Liver (tissue), 9 donors: ENCODE results near the gene YLPM1. TPM values are rescaled to one million over a fixed set of nuclear protein-coding genes. Genes with fewer than 3 reads are reported as not detected.

Source experiments
- DNase-seq: peaks from one replicate; pipeline ENCODE4 v3.0.0-alpha.2; 2017; ENCODE audit warnings: low spot score
- H3K27ac ChIP-seq, 2 donors: one replicate each; pipeline ENCODE4 v1.7.0; 2013; ENCODE audit warnings: inconsistent platforms in 2 of 2, low read length in 2 of 2, control low read depth in 1 of 2, low read depth in 1 of 2, mild to moderate bottlenecking in 1 of 2
- H3K27me3 ChIP-seq, 4 donors: one replicate each; pipeline versions ENCODE4 v1.6.1 to v1.7.0; 2013; ENCODE audit warnings: low read length in 3 of 4, inconsistent platforms in 1 of 4, mild to moderate bottlenecking in 1 of 4, moderate library complexity in 1 of 4; ENCODE audit not compliant: control insufficient read depth in 4 of 4, insufficient read depth in 4 of 4
- H3K36me3 ChIP-seq, 4 donors: one replicate each; pipeline versions ENCODE4 v1.6.1 to v1.7.0; 2013; ENCODE audit warnings: low read length in 3 of 4, mild to moderate bottlenecking in 3 of 4, low read depth in 1 of 4, moderate library complexity in 1 of 4; ENCODE audit not compliant: control insufficient read depth in 4 of 4, insufficient read depth in 3 of 4
- H3K4me1 ChIP-seq, 4 donors: one replicate each; pipeline versions ENCODE4 v1.6.1 to v1.7.0; 2013; ENCODE audit warnings: low read length in 3 of 4, mild to moderate bottlenecking in 3 of 4, moderate library complexity in 1 of 4; ENCODE audit not compliant: control insufficient read depth in 4 of 4, insufficient read depth in 4 of 4
- H3K4me3 ChIP-seq, 3 donors: one replicate each; pipeline versions ENCODE4 v1.6.1 to v1.7.0; 2013; ENCODE audit warnings: low read length in 3 of 3, control low read depth in 1 of 3, low read depth in 1 of 3, mild to moderate bottlenecking in 1 of 3
- H3K9ac ChIP-seq, 2 donors: one replicate each; pipeline ENCODE4 v1.7.0; 2013; ENCODE audit warnings: low read length in 2 of 2, mild to moderate bottlenecking in 2 of 2, moderate library complexity in 2 of 2, control low read depth in 1 of 2, low read depth in 1 of 2
- H3K9me3 ChIP-seq, 4 donors: one replicate each; pipeline versions ENCODE4 v1.6.1 to v1.7.0; 2013; ENCODE audit warnings: low read length in 3 of 4; ENCODE audit not compliant: control insufficient read depth in 4 of 4
- EGR1 ChIP-seq, 2 donors: IDR thresholded peaks; 2 replicates each; pipeline ENCODE4 v1.6.1; 2016 to 2018; ENCODE audit warnings: antibody characterized with exemption in 2 of 2, low read depth in 2 of 2
- FOXA1 ChIP-seq: IDR thresholded peaks from 2 replicates; pipeline ENCODE4 v1.6.1; 2016; ENCODE audit warnings: antibody characterized with exemption
- FOXA2 ChIP-seq: IDR thresholded peaks from 2 replicates; pipeline ENCODE4 v1.6.1; 2016; ENCODE audit warnings: antibody characterized with exemption
- GABPA ChIP-seq, 2 donors: IDR thresholded peaks in 1 of 2; conservative IDR thresholded peaks in 1 of 2; 2 replicates each; pipeline ENCODE4 v1.6.1; 2016; ENCODE audit warnings: antibody characterized with exemption in 2 of 2, mild to moderate bottlenecking in 1 of 2, moderate library complexity in 1 of 2
- HNF4A ChIP-seq, 2 donors: conservative IDR thresholded peaks; 2 replicates each; pipeline ENCODE4 v1.6.1; 2016; ENCODE audit warnings: antibody characterized with exemption in 2 of 2, mild to moderate bottlenecking in 2 of 2
- HNF4G ChIP-seq: IDR thresholded peaks from 2 replicates; pipeline ENCODE4 v1.6.1; 2016; ENCODE audit warnings: antibody characterized with exemption
- JUND ChIP-seq, 2 donors: IDR thresholded peaks; 2 replicates each; pipeline ENCODE4 v1.6.1; 2016; ENCODE audit warnings: antibody characterized with exemption in 2 of 2
- NR2F2 ChIP-seq: IDR thresholded peaks from 2 replicates; pipeline ENCODE4 v1.6.1; 2016; ENCODE audit warnings: antibody characterized with exemption
- RAD21 ChIP-seq, 2 donors: IDR thresholded peaks; 2 replicates each; pipeline ENCODE4 v1.6.1; 2016; ENCODE audit warnings: antibody characterized with exemption in 2 of 2, mild to moderate bottlenecking in 2 of 2
- RXRA ChIP-seq, 2 donors: IDR thresholded peaks; 2 replicates each; pipeline ENCODE4 v1.6.1; 2017 to 2018; ENCODE audit warnings: antibody characterized with exemption in 2 of 2, mild to moderate bottlenecking in 1 of 2
- SP1 ChIP-seq: IDR thresholded peaks from 2 replicates; pipeline ENCODE4 v1.6.1; 2018; ENCODE audit warnings: antibody characterized with exemption, mild to moderate bottlenecking
- TAF1 ChIP-seq: conservative IDR thresholded peaks from 2 replicates; pipeline ENCODE4 v1.6.1; 2016; ENCODE audit warnings: antibody characterized with exemption, mild to moderate bottlenecking
- YY1 ChIP-seq: IDR thresholded peaks from 2 replicates; pipeline ENCODE4 v1.6.1; 2016; ENCODE audit warnings: antibody characterized with exemption, mild to moderate bottlenecking
- WGBS: extraction: QIAGEN DNeasy Blood & Tissue Kit; methylation state at CpG from one replicate; pipeline ENCODE4 v1.1.7; 2013; 5-methylcytosine and 5-hydroxymethylcytosine counted together
- polyA plus RNA-seq, 2 donors: library from polyadenylated mRNA; stranded (reverse) in 1 of 2; unstranded in 1 of 2; fragments of 200-250 nt in 1 of 2; fragments of >200 nt in 1 of 2; fragmentation: Nextera tagmentation in 1 of 2; extraction: Ambion mirVana in 1 of 2; gene quantifications; one replicate each; pipeline versions ENCODE4 v1.2.1 to v1.2.3, GENCODE V29; 2013 to 2015
- total RNA-seq, 2 donors: library from RNA; depleted of rRNA; stranded (reverse); fragments of >200 nt; gene quantifications; one replicate each; pipeline ENCODE4 v1.2.3, GENCODE V29; 2014
- TF ChIP-seq, protein P1 (sequence below): IDR thresholded peaks from 2 replicates; pipeline ENCODE4 v1.6.1; 2016; ENCODE audit warnings: antibody characterized with exemption
- TF ChIP-seq, protein P2 (sequence below): IDR thresholded peaks from 2 replicates; pipeline ENCODE4 v1.6.1; 2016; ENCODE audit warnings: antibody characterized with exemption, mild to moderate bottlenecking
- TF ChIP-seq, protein P3 (sequence below): IDR thresholded peaks from 2 replicates; pipeline ENCODE4 v1.6.1; 2016; ENCODE audit warnings: antibody characterized with exemption
- TF ChIP-seq, protein P4 (sequence below): fragments of 150-350 bp; IDR thresholded peaks from 2 replicates; pipeline ENCODE4 v1.5.1; 2017; ENCODE audit warnings: improper control_type of control experiment, low read depth, low read length; ENCODE audit not compliant: missing input control
- TF ChIP-seq, protein P5 (sequence below): IDR thresholded peaks from 2 replicates; pipeline ENCODE4 v1.6.1; 2016; ENCODE audit warnings: antibody characterized with exemption
- donor health status: healthy.
- donor health status: healthy.
- donor health status: healthy.
- donor health status: healthy.
- donor health status: healthy.

YLPM1 gene
- total and polyA plus RNA-seq, 4 donors, result 5.9 to 27.3 (median 13.2) TPM

DNA sequence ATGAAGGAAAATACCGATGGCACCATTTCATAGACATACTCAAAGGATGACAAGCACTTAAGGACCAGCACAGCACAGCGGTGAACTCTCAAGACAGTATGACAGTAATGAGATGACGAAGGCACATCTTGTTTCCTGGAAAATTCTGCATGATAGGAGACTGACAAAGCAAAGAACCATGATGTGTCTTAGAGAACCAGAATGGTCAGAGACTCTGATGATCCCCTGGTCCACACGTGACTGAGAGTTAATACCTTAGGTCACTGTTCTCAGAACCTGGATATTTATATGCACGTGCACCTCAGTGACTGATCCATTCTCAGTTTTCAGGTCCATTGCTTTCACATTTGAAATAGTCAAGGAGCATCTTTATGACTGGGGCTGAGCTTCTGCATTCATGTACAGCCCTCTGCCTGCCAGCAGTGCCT, 77.5 kb downstream of the YLPM1 start:
- H3K27ac ChIP-seq, result no peak overlapping the region
- DNase-seq, result no peak
- peaks cover 0 to 3% (median under 1%) of the 10 kb centered on the region in 4 donors for H3K36me3 ChIP-seq
- WGBS, result 91% methylated on average over 5 of the region's 5 CpGs
- H3K9me3 ChIP-seq, result no peaks in the 10 kb centered on the region
- H3K4me1 ChIP-seq, result no peaks in the 10 kb centered on the region
- no peak overlapping the region for H3K9ac ChIP-seq
- H3K27me3 ChIP-seq, result no peaks in the 10 kb centered on the region
- H3K4me3 ChIP-seq, result no peak overlapping the region
- TF ChIP-seq, protein P1, sequence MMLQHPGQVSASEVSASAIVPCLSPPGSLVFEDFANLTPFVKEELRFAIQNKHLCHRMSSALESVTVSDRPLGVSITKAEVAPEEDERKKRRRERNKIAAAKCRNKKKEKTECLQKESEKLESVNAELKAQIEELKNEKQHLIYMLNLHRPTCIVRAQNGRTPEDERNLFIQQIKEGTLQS, result no peak
- TF ChIP-seq HNF4G (no peak), FOXA2 (no peak), EGR1 (IDR thresholded peaks at IDR 0.05; ENCODE audit: low read depth in 2 of 2) (no peak), JUND (IDR thresholded peaks at IDR 0.05) (no peak)
- TF ChIP-seq, protein P2, sequence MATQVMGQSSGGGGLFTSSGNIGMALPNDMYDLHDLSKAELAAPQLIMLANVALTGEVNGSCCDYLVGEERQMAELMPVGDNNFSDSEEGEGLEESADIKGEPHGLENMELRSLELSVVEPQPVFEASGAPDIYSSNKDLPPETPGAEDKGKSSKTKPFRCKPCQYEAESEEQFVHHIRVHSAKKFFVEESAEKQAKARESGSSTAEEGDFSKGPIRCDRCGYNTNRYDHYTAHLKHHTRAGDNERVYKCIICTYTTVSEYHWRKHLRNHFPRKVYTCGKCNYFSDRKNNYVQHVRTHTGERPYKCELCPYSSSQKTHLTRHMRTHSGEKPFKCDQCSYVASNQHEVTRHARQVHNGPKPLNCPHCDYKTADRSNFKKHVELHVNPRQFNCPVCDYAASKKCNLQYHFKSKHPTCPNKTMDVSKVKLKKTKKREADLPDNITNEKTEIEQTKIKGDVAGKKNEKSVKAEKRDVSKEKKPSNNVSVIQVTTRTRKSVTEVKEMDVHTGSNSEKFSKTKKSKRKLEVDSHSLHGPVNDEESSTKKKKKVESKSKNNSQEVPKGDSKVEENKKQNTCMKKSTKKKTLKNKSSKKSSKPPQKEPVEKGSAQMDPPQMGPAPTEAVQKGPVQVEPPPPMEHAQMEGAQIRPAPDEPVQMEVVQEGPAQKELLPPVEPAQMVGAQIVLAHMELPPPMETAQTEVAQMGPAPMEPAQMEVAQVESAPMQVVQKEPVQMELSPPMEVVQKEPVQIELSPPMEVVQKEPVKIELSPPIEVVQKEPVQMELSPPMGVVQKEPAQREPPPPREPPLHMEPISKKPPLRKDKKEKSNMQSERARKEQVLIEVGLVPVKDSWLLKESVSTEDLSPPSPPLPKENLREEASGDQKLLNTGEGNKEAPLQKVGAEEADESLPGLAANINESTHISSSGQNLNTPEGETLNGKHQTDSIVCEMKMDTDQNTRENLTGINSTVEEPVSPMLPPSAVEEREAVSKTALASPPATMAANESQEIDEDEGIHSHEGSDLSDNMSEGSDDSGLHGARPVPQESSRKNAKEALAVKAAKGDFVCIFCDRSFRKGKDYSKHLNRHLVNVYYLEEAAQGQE, result no peak

DNA sequence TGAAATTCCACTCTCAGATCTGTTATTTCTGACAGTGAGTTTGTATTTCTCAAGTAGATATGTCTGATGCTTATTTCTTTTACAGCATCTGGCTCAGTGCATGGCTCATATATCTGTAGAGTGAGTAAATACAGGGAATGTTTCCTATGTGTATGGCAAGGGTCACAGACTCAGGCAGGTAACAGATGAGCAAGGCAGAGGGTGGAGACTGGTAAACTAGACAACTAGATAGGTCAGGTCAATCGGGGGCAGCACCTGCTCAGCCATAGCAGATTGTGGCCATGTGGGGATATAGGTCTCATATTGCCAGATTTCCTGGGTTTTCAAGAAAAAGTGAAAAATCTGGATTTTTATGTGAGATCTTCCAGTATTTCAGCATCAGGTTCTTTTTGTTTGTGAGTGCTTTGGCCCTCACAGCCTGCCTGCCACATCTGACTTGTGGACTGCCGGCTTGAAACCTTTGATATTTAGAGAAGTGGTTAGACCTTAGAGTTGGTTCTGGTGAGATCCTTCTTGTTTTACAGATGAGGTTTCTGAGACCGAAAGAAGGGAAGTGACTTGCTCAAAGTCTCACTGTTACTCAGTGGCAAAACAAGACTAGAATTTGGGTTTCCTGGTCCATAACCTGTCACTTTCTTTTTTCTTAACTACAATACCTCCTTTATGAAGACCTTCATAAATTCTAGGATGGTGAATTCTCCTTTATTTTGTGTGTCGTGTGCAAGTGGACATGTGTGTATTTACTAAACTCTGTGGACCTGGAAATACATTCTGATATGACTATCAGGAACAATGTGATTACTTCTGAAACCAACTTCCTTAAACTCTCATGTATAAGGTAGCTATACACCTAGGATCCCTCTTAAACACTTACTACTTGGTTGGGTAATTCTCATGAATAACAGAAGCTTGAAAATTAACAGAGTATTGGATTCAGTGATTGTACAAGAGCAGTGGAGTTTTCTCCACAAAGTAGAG, 78.4 kb downstream of the YLPM1 start:
- no peaks in the 10 kb centered on the region for H3K27me3 ChIP-seq
- H3K36me3 ChIP-seq, result no peaks in the 10 kb centered on the region
- TF ChIP-seq RAD21 (IDR thresholded peaks at IDR 0.05) (no peak), NR2F2 (no peak), YY1 (no peak), TAF1 (no peak), SP1 (no peak), HNF4G (no peak), FOXA1 (no peak), JUND (IDR thresholded peaks at IDR 0.05) (no peak), EGR1 (IDR thresholded peaks at IDR 0.05; ENCODE audit: low read depth in 2 of 2) (no peak), FOXA2 (no peak), HNF4A (conservative IDR thresholded peaks at IDR 0.05) (no peak), GABPA (IDR thresholded peaks at IDR 0.05 in 1 of 2, conservative IDR thresholded peaks at IDR 0.05 in 1 of 2) (no peak), RXRA (IDR thresholded peaks at IDR 0.05) (no peak)
- TF ChIP-seq, protein P3, sequence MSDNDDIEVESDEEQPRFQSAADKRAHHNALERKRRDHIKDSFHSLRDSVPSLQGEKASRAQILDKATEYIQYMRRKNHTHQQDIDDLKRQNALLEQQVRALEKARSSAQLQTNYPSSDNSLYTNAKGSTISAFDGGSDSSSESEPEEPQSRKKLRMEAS, result no peak
- TF ChIP-seq, protein P4, sequence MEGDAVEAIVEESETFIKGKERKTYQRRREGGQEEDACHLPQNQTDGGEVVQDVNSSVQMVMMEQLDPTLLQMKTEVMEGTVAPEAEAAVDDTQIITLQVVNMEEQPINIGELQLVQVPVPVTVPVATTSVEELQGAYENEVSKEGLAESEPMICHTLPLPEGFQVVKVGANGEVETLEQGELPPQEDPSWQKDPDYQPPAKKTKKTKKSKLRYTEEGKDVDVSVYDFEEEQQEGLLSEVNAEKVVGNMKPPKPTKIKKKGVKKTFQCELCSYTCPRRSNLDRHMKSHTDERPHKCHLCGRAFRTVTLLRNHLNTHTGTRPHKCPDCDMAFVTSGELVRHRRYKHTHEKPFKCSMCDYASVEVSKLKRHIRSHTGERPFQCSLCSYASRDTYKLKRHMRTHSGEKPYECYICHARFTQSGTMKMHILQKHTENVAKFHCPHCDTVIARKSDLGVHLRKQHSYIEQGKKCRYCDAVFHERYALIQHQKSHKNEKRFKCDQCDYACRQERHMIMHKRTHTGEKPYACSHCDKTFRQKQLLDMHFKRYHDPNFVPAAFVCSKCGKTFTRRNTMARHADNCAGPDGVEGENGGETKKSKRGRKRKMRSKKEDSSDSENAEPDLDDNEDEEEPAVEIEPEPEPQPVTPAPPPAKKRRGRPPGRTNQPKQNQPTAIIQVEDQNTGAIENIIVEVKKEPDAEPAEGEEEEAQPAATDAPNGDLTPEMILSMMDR, result no peak
- TF ChIP-seq, protein P2, result no peak
- TF ChIP-seq, protein P5, sequence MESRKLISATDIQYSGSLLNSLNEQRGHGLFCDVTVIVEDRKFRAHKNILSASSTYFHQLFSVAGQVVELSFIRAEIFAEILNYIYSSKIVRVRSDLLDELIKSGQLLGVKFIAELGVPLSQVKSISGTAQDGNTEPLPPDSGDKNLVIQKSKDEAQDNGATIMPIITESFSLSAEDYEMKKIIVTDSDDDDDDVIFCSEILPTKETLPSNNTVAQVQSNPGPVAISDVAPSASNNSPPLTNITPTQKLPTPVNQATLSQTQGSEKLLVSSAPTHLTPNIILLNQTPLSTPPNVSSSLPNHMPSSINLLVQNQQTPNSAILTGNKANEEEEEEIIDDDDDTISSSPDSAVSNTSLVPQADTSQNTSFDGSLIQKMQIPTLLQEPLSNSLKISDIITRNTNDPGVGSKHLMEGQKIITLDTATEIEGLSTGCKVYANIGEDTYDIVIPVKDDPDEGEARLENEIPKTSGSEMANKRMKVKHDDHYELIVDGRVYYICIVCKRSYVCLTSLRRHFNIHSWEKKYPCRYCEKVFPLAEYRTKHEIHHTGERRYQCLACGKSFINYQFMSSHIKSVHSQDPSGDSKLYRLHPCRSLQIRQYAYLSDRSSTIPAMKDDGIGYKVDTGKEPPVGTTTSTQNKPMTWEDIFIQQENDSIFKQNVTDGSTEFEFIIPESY, result no peak
- TF ChIP-seq, protein P1, result no peak
- WGBS, result 86% methylated on average over 4 of the region's 4 CpGs
- no peak for DNase-seq
- no peak overlapping the region for H3K9ac ChIP-seq
- H3K4me1 ChIP-seq, result no peaks in the 10 kb centered on the region
- no peaks in the 10 kb centered on the region for H3K9me3 ChIP-seq
- no peak overlapping the region for H3K4me3 ChIP-seq
- no peak overlapping the region for H3K27ac ChIP-seq
